Stimulated activated effector memory CD8-positive, alpha-beta T cell treated with anti-CD3 and anti-CD28 coated beads, Interleukin-12 subunit alpha, Interleukin-12 subunit beta, amount 100 ng/mL, for 72 hours (primary cell): ENCODE data around the gene CTNNA3.
"Not testable (repeated sequence)": the region's sequence is repeated elsewhere in the genome, so short reads cannot be mapped to it uniquely, and the experiment has no call there.

Experiments
- ATAC-seq: fragments of 150-1000 bp; cut with Tn5 transposase; 2 replicates; pipeline ENCODE4 v1.10.0; 2021
- DNase-seq, 2 donors: peaks; one replicate each; pipeline ENCODE4 v3.0.0; 2021 to 2022; ENCODE audit warnings: low spot score in 2 of 2
- H3K27ac Mint-ChIP-seq: one replicate; pipeline ENCODE4 v1.8.0; 2022; ENCODE audit warnings: mild to moderate bottlenecking, mixed read lengths
- H3K36me3 Mint-ChIP-seq: one replicate; pipeline ENCODE4 v1.8.0; 2022; ENCODE audit warnings: mild to moderate bottlenecking, mixed read lengths
- H3K4me1 Mint-ChIP-seq: one replicate; pipeline ENCODE4 v1.8.0; 2022; ENCODE audit warnings: mixed read lengths
- H3K4me3 Mint-ChIP-seq: one replicate; pipeline ENCODE4 v1.8.0; 2022; ENCODE audit warnings: mild to moderate bottlenecking, mixed read lengths
- H3K9me3 Mint-ChIP-seq: one replicate; pipeline ENCODE4 v1.8.0; 2022; ENCODE audit warnings: mixed read lengths

The CTNNA3 gene

GRCh38 chr10:67696029-67696428 lies at the start of gene CTNNA3:
Gene CTNNA3, minus strand, starts transcription at chr10:67696195.
- H3K4me3 Mint-ChIP-seq = no peak within 1 kb of the TSS
- no peaks in the 10 kb centered on the region for H3K9me3 Mint-ChIP-seq
- ATAC-seq (no peak), DNase-seq (no peak)
- H3K4me1 Mint-ChIP-seq = no peaks in the 10 kb centered on the region
- no peak within 1 kb of the TSS for H3K27ac Mint-ChIP-seq
- H3K36me3 Mint-ChIP-seq = no peaks in the 10 kb centered on the region

DNA sequence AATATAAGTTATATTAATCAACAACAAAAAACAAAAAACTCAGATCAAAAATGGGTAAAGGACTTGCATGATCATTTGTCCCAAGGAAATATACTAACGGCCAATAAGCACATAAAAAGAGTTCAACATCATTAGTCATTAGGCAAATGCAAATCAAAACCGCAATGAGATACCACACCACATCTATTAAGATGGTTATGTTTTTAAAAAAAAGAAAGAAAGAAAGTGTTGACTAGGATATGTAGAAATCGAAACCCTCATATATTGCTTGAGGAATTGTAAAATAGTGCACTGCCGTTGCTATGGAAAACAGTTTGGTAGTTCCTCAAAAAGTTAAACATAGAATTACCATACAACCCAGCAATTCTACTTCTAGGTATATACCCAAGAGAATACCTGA lies 39.4 kb upstream of the CTNNA3 start:
- ATAC-seq = no peak
- Mint-ChIP-seq H3K36me3 (no peaks in the 10 kb centered on the region), H3K27ac (no peak overlapping the region), H3K4me1 (no peaks in the 10 kb centered on the region), H3K4me3 (no peak overlapping the region), H3K9me3 (no peaks in the 10 kb centered on the region)
- DNase-seq = no peak

GRCh38 chr10:67733511-67733910 lies 37.5 kb upstream of the CTNNA3 start:
- Mint-ChIP-seq H3K4me3 (no peak overlapping the region), H3K4me1 (no peaks in the 10 kb centered on the region), H3K27ac (no peak overlapping the region), H3K36me3 (no peaks in the 10 kb centered on the region), H3K9me3 (no peaks in the 10 kb centered on the region)
- ATAC-seq = no peak
- DNase-seq = no peak

GRCh38 chr10:67725567-67725966 lies 29.6 kb upstream of the CTNNA3 start:
- ATAC-seq (no peak), DNase-seq (no peak)
- no peaks in the 10 kb centered on the region for H3K9me3 Mint-ChIP-seq
- no peaks in the 10 kb centered on the region for H3K4me1 Mint-ChIP-seq
- H3K27ac Mint-ChIP-seq = no peak overlapping the region
- no peak overlapping the region for H3K4me3 Mint-ChIP-seq
- no peaks in the 10 kb centered on the region for H3K36me3 Mint-ChIP-seq

GRCh38 chr10:67723601-67724000 lies 27.6 kb upstream of the CTNNA3 start:
- Mint-ChIP-seq H3K4me1 (no peaks in the 10 kb centered on the region), H3K27ac (no peak overlapping the region), H3K36me3 (no peaks in the 10 kb centered on the region), H3K4me3 (no peak overlapping the region), H3K9me3 (no peaks in the 10 kb centered on the region)
- ATAC-seq (peak; percentile 63), DNase-seq (no peak)

- Mint-ChIP-seq H3K27ac (no peak overlapping the region), H3K36me3 (no peaks in the 10 kb centered on the region), H3K9me3 (no peaks in the 10 kb centered on the region), H3K4me3 (no peak overlapping the region), H3K4me1 (no peaks in the 10 kb centered on the region)
- DNase-seq = no peak
- no peak for ATAC-seq
Measured at GRCh38 chr10:67722113-67722512, 26.1 kb upstream of the CTNNA3 start.

DNA sequence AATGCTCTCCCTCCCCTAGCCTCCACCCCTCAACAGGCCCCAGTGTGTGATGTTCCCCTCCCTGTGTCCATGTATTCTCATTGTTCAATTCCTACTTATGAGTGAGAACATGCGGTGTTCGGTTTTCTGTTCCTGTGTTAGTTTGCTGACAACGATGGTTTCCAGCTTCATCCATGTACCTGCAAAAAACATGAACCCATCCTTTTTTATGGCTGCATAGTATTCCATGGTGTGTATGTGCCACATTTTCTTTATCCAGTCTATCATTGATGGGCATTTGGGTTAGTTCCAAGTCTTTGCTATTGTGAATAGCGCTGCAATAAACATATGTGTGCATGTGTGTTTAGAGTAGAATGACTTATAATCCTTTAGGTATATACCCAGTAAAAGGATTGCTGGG lies 20.5 kb upstream of the CTNNA3 start:
- H3K27ac Mint-ChIP-seq, H3K36me3 Mint-ChIP-seq, H3K4me3 Mint-ChIP-seq, H3K9me3 Mint-ChIP-seq, DNase-seq, H3K4me1 Mint-ChIP-seq, ATAC-seq: not testable (repeated sequence)

GRCh38 chr10:67705921-67706320 lies 9.9 kb upstream of the CTNNA3 start:
- no peaks in the 10 kb centered on the region for H3K36me3 Mint-ChIP-seq
- no peak overlapping the region for H3K4me3 Mint-ChIP-seq
- H3K9me3 Mint-ChIP-seq = no peaks in the 10 kb centered on the region
- ATAC-seq (no peak), DNase-seq (no peak)
- H3K27ac Mint-ChIP-seq = no peak overlapping the region
- no peaks in the 10 kb centered on the region for H3K4me1 Mint-ChIP-seq

GRCh38 chr10:67699613-67700270 lies 3.7 kb upstream of the CTNNA3 start:
- not testable (repeated sequence) for ATAC-seq, DNase-seq, H3K4me1 Mint-ChIP-seq, H3K9me3 Mint-ChIP-seq, H3K4me3 Mint-ChIP-seq, H3K36me3 Mint-ChIP-seq, H3K27ac Mint-ChIP-seq

- Mint-ChIP-seq H3K9me3 (no peaks in the 10 kb centered on the region), H3K4me1 (no peaks in the 10 kb centered on the region), H3K4me3 (no peak overlapping the region), H3K27ac (no peak overlapping the region), H3K36me3 (no peaks in the 10 kb centered on the region)
- ATAC-seq = no peak
- DNase-seq = no peak
Measured at GRCh38 chr10:67698164-67698563, 2.2 kb upstream of the CTNNA3 start.

DNA sequence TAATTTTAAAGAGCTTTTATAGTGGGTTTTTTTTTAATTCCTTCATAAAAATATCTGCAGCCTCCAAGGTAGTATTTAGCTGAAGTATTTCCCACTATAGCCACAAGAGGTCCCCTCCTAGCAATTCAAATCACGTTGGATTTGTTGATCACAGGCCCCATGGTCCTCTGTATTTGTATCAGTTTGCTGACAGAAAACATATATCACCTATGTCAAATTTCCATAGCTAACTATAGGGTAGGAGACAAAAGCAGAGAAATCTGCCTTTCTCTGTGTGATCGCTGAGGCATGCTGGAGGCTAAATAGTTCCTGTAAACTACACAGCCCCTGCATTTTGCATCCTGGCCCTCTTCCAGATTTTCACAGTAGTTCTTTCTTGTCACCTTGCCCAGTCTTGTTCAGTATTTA lies 1.7 kb upstream of the CTNNA3 start:
- no peak for DNase-seq
- peak; percentile 69 for ATAC-seq
- H3K36me3 Mint-ChIP-seq = no peaks in the 10 kb centered on the region

GRCh38 chr10:67696679-67697078 lies 684 bp upstream of the CTNNA3 start:
- no peak overlapping the region for H3K4me3 Mint-ChIP-seq
- no peaks in the 10 kb centered on the region for H3K36me3 Mint-ChIP-seq
- ATAC-seq = no peak
- no peak for DNase-seq
- no peak overlapping the region for H3K27ac Mint-ChIP-seq
- no peaks in the 10 kb centered on the region for H3K9me3 Mint-ChIP-seq
- no peaks in the 10 kb centered on the region for H3K4me1 Mint-ChIP-seq

More for the DNA sequence above, 1.7 kb upstream of the CTNNA3 start:
- no peaks in the 10 kb centered on the region for H3K4me1 Mint-ChIP-seq
- H3K4me3 Mint-ChIP-seq = no peak overlapping the region
- no peak overlapping the region for H3K27ac Mint-ChIP-seq
- no peaks in the 10 kb centered on the region for H3K9me3 Mint-ChIP-seq

DNA sequence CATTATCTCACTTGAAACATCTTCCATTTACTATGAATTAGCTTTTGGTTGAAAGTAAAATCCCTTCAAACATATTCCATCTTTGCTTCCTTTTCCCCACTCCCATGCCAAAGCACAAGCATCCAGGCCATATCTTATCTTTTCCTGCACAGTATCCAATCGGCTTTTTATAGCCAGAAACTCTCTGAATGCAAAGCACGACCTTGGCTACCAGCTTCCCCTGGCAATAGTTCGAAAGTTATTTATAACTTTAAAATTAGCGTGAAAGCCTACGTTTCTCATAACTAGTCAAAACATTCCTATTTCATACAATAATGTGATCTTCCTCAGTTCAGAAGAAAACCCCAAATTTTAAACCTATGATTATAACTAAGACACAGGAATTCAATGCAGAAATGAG lies 440 bp downstream of the CTNNA3 start:
- no peaks in the 10 kb centered on the region for H3K4me1 Mint-ChIP-seq
- ATAC-seq (no peak), DNase-seq (no peak)
- H3K9me3 Mint-ChIP-seq = no peaks in the 10 kb centered on the region
- no peaks in the 10 kb centered on the region for H3K36me3 Mint-ChIP-seq
- H3K4me3 Mint-ChIP-seq = no peak overlapping the region
- H3K27ac Mint-ChIP-seq = no peak overlapping the region

DNA sequence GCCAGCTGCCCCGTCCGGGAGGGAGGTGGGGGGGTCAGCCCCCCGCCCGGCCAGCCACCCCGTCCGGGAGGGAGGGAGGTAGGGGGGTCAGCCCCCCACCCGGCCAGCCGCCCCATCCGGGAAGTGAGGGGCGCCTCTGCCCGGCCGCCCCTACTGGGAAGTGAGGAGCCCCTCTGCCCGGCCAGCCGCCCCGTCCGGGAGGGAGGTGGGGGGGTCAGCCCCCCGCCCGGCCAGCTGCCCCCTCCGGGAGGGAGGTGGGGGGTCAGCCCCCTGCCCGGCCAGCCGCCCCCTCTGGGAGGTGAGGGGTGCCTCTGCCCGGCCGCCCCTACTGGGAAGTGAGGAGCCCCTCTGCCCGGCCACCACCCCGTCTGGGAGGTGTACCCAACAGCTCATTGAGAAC lies 4.1 kb downstream of the CTNNA3 start:
- not testable (repeated sequence) for H3K4me3 Mint-ChIP-seq, DNase-seq, ATAC-seq, H3K9me3 Mint-ChIP-seq, H3K27ac Mint-ChIP-seq, H3K36me3 Mint-ChIP-seq, H3K4me1 Mint-ChIP-seq

- not testable (repeated sequence) for H3K4me3 Mint-ChIP-seq, H3K27ac Mint-ChIP-seq, DNase-seq
Measured at GRCh38 chr10:67690540-67690939, 5.5 kb downstream of the CTNNA3 start.

GRCh38 chr10:67684140-67684539 lies 11.9 kb downstream of the CTNNA3 start:
- H3K4me1 Mint-ChIP-seq, H3K27ac Mint-ChIP-seq, ATAC-seq, H3K4me3 Mint-ChIP-seq, H3K36me3 Mint-ChIP-seq, DNase-seq: not testable (repeated sequence)
- H3K9me3 Mint-ChIP-seq = peaks cover 11% of the 10 kb centered on the region

More at GRCh38 chr10:67690540-67690939, 5.5 kb downstream of the CTNNA3 start:
- not testable (repeated sequence) for H3K36me3 Mint-ChIP-seq, H3K9me3 Mint-ChIP-seq, ATAC-seq, H3K4me1 Mint-ChIP-seq
